Measurements from ENCODE around the gene HS3ST6.

GRCh38 chr16:1870365-1871082, 47.7 kb downstream of the HS3ST6 start:
- no peak for TF ChIP-seq POLR2AphosphoS5 (IDR thresholded peaks at IDR 0.05; ENCODE audit: low read depth, low read length)
- TF ChIP-seq, protein P1, sequence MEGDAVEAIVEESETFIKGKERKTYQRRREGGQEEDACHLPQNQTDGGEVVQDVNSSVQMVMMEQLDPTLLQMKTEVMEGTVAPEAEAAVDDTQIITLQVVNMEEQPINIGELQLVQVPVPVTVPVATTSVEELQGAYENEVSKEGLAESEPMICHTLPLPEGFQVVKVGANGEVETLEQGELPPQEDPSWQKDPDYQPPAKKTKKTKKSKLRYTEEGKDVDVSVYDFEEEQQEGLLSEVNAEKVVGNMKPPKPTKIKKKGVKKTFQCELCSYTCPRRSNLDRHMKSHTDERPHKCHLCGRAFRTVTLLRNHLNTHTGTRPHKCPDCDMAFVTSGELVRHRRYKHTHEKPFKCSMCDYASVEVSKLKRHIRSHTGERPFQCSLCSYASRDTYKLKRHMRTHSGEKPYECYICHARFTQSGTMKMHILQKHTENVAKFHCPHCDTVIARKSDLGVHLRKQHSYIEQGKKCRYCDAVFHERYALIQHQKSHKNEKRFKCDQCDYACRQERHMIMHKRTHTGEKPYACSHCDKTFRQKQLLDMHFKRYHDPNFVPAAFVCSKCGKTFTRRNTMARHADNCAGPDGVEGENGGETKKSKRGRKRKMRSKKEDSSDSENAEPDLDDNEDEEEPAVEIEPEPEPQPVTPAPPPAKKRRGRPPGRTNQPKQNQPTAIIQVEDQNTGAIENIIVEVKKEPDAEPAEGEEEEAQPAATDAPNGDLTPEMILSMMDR (IDR thresholded peaks at IDR 0.05) = no peak

Measured in SK-N-SH (cell line).